DND-41 (cell line): Measurements from ENCODE around the gene AP2A1.

ENCODE experiments used
- CTCF ChIP-seq: IDR thresholded peaks from 2 replicates; pipeline ENCODE4 v1.5.1; 2012; ENCODE audit warnings: borderline replicate concordance, low read length, moderate library complexity, mild to moderate bottlenecking; ENCODE audit not compliant: poor library complexity, severe bottlenecking; ENCODE audit errors: extremely low read depth
- EZH2 ChIP-seq: IDR thresholded peaks from 3 replicates; pipeline ENCODE4 v1.6.1; 2012; ENCODE audit warnings: borderline replicate concordance, low read depth, mild to moderate bottlenecking, moderate library complexity, low read length, inconsistent platforms; ENCODE audit not compliant: severe bottlenecking

GRCh38 chr19:49738268-49738667, 28.5 kb upstream of the AP2A1 start:
- TF ChIP-seq CTCF (no peak), EZH2 (no peak)
